Stomach (tissue), 4 donors: Measurements from ENCODE around the gene THUMPD3.

ENCODE experiments used
- EP300 ChIP-seq: sonication (generic); formaldehyde crosslinking; IDR thresholded peaks from one replicate; pipeline ENCODE4 v1.6.1; 2017; ENCODE audit warnings: antibody characterized with exemption
- POLR2A ChIP-seq, 4 donors: fragments of 450-650 bp; IDR thresholded peaks; one replicate each; pipeline ENCODE4 v1.6.1; 2016; ENCODE audit warnings: antibody characterized with exemption in 4 of 4, control low read depth in 2 of 4, mild to moderate bottlenecking in 1 of 4, moderate library complexity in 1 of 4
- TF ChIP-seq, protein P1 (sequence below), 7 experiments: fragments of 450-650 bp in 4 of 7; fragments of 200-600 bp in 3 of 7; sonication (generic) in 3 of 7; IDR thresholded peaks; one replicate each; pipeline ENCODE4 v1.5.1; 2016 to 2019; ENCODE audit warnings: antibody characterized with exemption in 7 of 7, control low read depth in 2 of 7, mild to moderate bottlenecking in 1 of 7

- TF ChIP-seq, protein P1, sequence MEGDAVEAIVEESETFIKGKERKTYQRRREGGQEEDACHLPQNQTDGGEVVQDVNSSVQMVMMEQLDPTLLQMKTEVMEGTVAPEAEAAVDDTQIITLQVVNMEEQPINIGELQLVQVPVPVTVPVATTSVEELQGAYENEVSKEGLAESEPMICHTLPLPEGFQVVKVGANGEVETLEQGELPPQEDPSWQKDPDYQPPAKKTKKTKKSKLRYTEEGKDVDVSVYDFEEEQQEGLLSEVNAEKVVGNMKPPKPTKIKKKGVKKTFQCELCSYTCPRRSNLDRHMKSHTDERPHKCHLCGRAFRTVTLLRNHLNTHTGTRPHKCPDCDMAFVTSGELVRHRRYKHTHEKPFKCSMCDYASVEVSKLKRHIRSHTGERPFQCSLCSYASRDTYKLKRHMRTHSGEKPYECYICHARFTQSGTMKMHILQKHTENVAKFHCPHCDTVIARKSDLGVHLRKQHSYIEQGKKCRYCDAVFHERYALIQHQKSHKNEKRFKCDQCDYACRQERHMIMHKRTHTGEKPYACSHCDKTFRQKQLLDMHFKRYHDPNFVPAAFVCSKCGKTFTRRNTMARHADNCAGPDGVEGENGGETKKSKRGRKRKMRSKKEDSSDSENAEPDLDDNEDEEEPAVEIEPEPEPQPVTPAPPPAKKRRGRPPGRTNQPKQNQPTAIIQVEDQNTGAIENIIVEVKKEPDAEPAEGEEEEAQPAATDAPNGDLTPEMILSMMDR (IDR thresholded peaks at IDR 0.05) = no peak
- TF ChIP-seq POLR2A (IDR thresholded peaks at IDR 0.05) (no peak), EP300 (no peak)
Measured at GRCh38 chr3:9388562-9389272, 25.9 kb downstream of the THUMPD3 start.
